GM18951 (cell line): ENCODE data around the gene MTA3.

ENCODE experiments used
- POLR2A ChIP-seq: IDR thresholded peaks from 4 replicates; pipeline ENCODE4 v1.6.1; 2011; ENCODE audit warnings: mild to moderate bottlenecking; ENCODE audit not compliant: insufficient read length, insufficient read depth; ENCODE audit errors: extremely low read depth
- in situ Hi-C: fragments of 300-500 bp; cut with MboI; formaldehyde crosslinking; loops from one replicate; pipeline ENCODE4 v1.12.0; 2022; ENCODE audit warnings: low sequenced_read_pairs, mixed read lengths, inconsistent platforms; ENCODE audit not compliant: unreplicated experiment

Gene MTA3

GRCh38 chr2:42568401-42569115, at the start of gene MTA3:
Gene MTA3 (plus strand): TSS chr2:42568632. CDS start chr2:42568746, 114 bp downstream.
- TF ChIP-seq POLR2A: peak; percentile 44
- in situ Hi-C loops: no loop called here

- in situ Hi-C loops: no loop called here
- TF ChIP-seq POLR2A: no peak
Observed at GRCh38 chr2:42519624-42520023, 48.8 kb upstream of the MTA3 start.

- TF ChIP-seq POLR2A: no peak
- in situ Hi-C loops: no loop called here
Observed at GRCh38 chr2:42522035-42522434, 46.4 kb upstream of the MTA3 start.

- in situ Hi-C loops: no loop called here
Observed at GRCh38 chr2:42523341-42523740, 45.1 kb upstream of the MTA3 start.

GRCh38 chr2:42532397-42532796, 36.0 kb upstream of the MTA3 start:
- TF ChIP-seq POLR2A: no peak
- in situ Hi-C loops: no loop called here

More at GRCh38 chr2:42523341-42523740, 45.1 kb upstream of the MTA3 start:
- no peak for TF ChIP-seq POLR2A

GRCh38 chr2:42537493-42537892, 30.9 kb upstream of the MTA3 start:
- TF ChIP-seq POLR2A: no peak
- in situ Hi-C loops: no loop called here

GRCh38 chr2:42542871-42543270, 25.6 kb upstream of the MTA3 start:
- no peak for TF ChIP-seq POLR2A
- in situ Hi-C loops: no loop called here

- in situ Hi-C loops: no loop called here
Observed at GRCh38 chr2:42545023-42545721, 23.3 kb upstream of the MTA3 start.

GRCh38 chr2:42545841-42546390, 22.5 kb upstream of the MTA3 start:
- TF ChIP-seq POLR2A: no peak
- in situ Hi-C loops: no loop called here

More at GRCh38 chr2:42545023-42545721, 23.3 kb upstream of the MTA3 start:
- no peak for TF ChIP-seq POLR2A

GRCh38 chr2:42547014-42547413, 21.4 kb upstream of the MTA3 start:
- in situ Hi-C loops: no loop called here
- no peak for TF ChIP-seq POLR2A

- in situ Hi-C loops: no loop called here
- no peak for TF ChIP-seq POLR2A
Observed at GRCh38 chr2:42547446-42548295, 20.8 kb upstream of the MTA3 start.

- no peak for TF ChIP-seq POLR2A
- in situ Hi-C loops: no loop called here
Observed at GRCh38 chr2:42550870-42551269, 17.6 kb upstream of the MTA3 start.

GRCh38 chr2:42554392-42554791, 14.0 kb upstream of the MTA3 start:
- no peak for TF ChIP-seq POLR2A
- in situ Hi-C loops: no loop called here
